ENCODE measurements around the gene SAMD4A.

GRCh38 chr14:54735424-54735823 lies 168.5 kb downstream of the SAMD4A start:
- TF ChIP-seq CTCF (conservative IDR thresholded peaks at IDR 0.05 in 1 of 2, IDR thresholded peaks at IDR 0.05 in 1 of 2; ENCODE audit: extremely low read depth in 1 of 2, insufficient read depth in 1 of 2, low read depth in 1 of 2, low read length in 2 of 2) (no peak), EZH2 (IDR thresholded peaks at IDR 0.05; ENCODE audit: borderline replicate concordance, low read length) (no peak)

Data from mammary epithelial cell (primary cell).